Skeletal muscle tissue (tissue), 4 donors: ENCODE measurements around the gene NR4A1. TPM values are rescaled to one million over a fixed set of nuclear protein-coding genes. Genes with fewer than 3 reads are reported as not detected.

Experiments
- H3K27ac ChIP-seq: one replicate; pipeline ENCODE4 v1.7.0; 2013; ENCODE audit warnings: mild to moderate bottlenecking, low read depth, low read length, inconsistent platforms
- H3K27me3 ChIP-seq, 3 donors: one replicate each; pipeline ENCODE4 v1.7.0; 2013; ENCODE audit warnings: low read length in 3 of 3; ENCODE audit not compliant: control insufficient read depth in 3 of 3, insufficient read depth in 3 of 3
- H3K36me3 ChIP-seq, 3 donors: one replicate each; pipeline ENCODE4 v1.7.0; 2013; ENCODE audit warnings: low read length in 3 of 3; ENCODE audit not compliant: control insufficient read depth in 3 of 3, insufficient read depth in 3 of 3
- H3K4me1 ChIP-seq, 3 donors: one replicate each; pipeline ENCODE4 v1.7.0; 2013; ENCODE audit warnings: low read length in 3 of 3, mild to moderate bottlenecking in 3 of 3; ENCODE audit not compliant: control insufficient read depth in 3 of 3, insufficient read depth in 3 of 3
- H3K4me3 ChIP-seq, 3 donors: one replicate each; pipeline ENCODE4 v1.7.0; 2013; ENCODE audit warnings: low read length in 3 of 3
- H3K9ac ChIP-seq, 3 donors: one replicate each; pipeline ENCODE4 v1.7.0; 2013; ENCODE audit warnings: low read length in 3 of 3, mild to moderate bottlenecking in 3 of 3, moderate library complexity in 2 of 3, low read depth in 1 of 3
- H3K9me3 ChIP-seq, 3 donors: one replicate each; pipeline ENCODE4 v1.7.0; 2013; ENCODE audit warnings: low read length in 3 of 3; ENCODE audit not compliant: control insufficient read depth in 3 of 3
- total RNA-seq: library from RNA; depleted of rRNA; stranded (reverse); fragments of >200 nt; gene quantifications from one replicate; pipeline ENCODE4 v1.2.3, GENCODE V29; 2014
- donor health status: Osteomylitis.

The NR4A1 gene
- total RNA-seq, 1 donor from 2014 or later, result 24.5 TPM

GRCh38 chr12:52084491-52085231 is 33.4 kb downstream of the NR4A1 start:
- H3K27me3 ChIP-seq, result peaks cover 0 to 7% (median 0%) of the 10 kb centered on the region in 3 donors
- H3K9ac ChIP-seq, result peak overlapping the region in 2 of 3 donors; percentile 45 to 78
- H3K4me3 ChIP-seq, result no peak overlapping the region
- H3K9me3 ChIP-seq, result no peaks in the 10 kb centered on the region
- H3K4me1 ChIP-seq, result peaks cover 74 to 84% (median 84%) of the 10 kb centered on the region in 3 donors
- H3K27ac ChIP-seq, result no peak overlapping the region
- no peaks in the 10 kb centered on the region for H3K36me3 ChIP-seq

DNA sequence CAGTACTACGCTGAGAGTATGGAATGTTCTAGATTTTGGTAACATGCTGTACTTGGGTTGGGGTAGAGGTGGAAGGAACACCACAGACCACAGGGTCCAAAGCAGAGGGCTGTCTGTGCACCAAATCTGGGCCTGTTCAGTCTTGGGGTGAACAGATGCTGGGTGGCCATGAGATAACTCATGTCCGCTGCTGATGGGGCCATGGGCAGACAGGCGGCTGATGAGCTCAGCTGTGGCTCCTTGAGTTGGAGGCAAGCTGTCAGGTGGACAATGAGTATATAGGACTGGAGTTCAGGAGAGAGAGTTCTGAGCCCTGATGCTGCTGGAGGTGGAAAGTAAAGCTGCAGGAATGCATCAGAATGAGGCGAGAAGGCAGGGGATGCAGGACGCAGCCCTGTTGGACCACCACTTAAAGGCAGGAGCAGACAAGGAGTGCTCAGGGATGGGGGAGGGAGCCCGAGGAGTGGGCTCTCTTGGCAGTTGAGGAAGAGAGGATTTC is 34.5 kb downstream of the NR4A1 start:
- peaks cover 69 to 77% (median 77%) of the 10 kb centered on the region in 3 donors for H3K4me1 ChIP-seq
- no peak overlapping the region for H3K4me3 ChIP-seq
- H3K36me3 ChIP-seq, result no peaks in the 10 kb centered on the region
- H3K9me3 ChIP-seq, result no peaks in the 10 kb centered on the region
- peak overlapping the region in 2 of 3 donors; percentile 33 to 78 for H3K9ac ChIP-seq
- H3K27ac ChIP-seq, result no peak overlapping the region
- H3K27me3 ChIP-seq, result peaks cover 0 to 7% (median 0%) of the 10 kb centered on the region in 3 donors

DNA sequence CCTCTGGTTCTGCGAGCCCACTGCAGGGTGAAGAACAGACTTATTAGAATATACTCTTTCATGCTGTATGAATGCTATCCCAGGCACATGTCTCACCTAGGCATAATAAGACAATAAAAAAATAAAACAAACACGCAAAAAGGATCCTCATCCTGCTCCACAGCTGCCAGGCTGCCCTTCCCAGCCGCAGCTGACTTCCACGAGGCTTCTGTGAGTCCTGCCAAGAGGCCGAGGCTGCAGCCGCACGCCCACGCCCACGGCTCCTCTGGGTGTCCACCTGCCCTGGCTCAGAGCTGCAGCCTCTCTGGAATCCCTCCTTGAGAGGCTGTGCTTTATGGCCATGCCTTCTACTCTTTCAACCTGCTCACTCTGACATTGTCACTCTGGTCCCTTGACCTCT is 35.1 kb downstream of the NR4A1 start:
- Histone ChIP-seq H3K4me1 (peaks cover 62 to 70% (median 70%) of the 10 kb centered on the region in 3 donors), H3K27me3 (peaks cover 0 to 7% (median 0%) of the 10 kb centered on the region in 3 donors), H3K36me3 (no peaks in the 10 kb centered on the region), H3K9ac (peak overlapping the region in 2 of 3 donors; percentile 32 to 78), H3K9me3 (no peaks in the 10 kb centered on the region), H3K27ac (peak overlapping the region; percentile 72), H3K4me3 (peak overlapping the region in 1 of 3 donors; percentile 54)

DNA sequence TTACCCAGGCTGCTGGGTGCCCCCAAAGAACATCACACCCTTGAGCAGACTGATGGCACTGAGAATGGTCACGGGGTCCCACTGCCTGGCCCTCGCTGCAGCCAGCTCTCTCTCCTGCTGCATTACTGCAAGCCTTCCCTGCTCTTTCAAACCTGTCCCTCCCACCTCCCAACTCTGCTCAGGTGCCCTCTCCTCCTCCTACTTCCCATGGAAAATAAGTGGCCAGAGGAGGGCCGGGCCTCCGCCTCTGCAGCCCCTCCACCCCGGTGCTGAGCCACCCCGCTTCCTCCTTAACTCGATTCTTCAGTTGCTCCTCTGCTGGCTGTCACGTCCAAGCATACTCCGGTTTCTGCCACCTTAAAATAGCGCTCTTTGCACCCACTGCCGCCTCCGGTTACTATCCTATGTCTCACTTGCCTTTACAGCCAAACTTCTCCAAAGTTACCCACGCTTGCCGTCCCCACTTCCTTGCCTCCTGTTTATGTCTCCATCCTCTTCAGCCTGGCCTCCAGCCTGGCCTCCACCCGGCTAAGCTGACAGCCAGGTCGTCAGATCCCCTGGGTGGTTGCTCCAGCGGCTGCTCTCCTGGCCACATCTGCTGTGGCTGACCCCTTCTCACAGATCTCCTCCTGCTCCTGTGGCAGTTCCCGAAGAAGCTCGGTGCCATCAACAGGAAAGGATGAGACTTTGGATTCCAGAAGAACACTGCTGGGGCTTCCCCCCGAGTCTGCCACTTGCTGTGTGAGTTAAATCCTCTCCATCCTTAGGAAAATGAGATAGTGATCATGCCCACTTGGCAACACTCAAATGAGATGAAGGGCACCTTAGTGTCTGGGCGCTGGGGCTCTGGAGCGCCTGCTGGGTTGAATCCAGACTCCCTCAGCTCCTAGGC is 35.9 kb downstream of the NR4A1 start:
- Histone ChIP-seq H3K36me3 (no peaks in the 10 kb centered on the region), H3K27ac (peak overlapping the region; percentile 72), H3K9me3 (no peaks in the 10 kb centered on the region), H3K4me3 (peak overlapping the region; percentile 7 to 63 (median 54)), H3K27me3 (peaks cover 0 to 7% (median 0%) of the 10 kb centered on the region in 3 donors), H3K4me1 (peaks cover 54 to 62% (median 62%) of the 10 kb centered on the region in 3 donors), H3K9ac (peak overlapping the region; percentile 44 to 78 (median 56))

DNA sequence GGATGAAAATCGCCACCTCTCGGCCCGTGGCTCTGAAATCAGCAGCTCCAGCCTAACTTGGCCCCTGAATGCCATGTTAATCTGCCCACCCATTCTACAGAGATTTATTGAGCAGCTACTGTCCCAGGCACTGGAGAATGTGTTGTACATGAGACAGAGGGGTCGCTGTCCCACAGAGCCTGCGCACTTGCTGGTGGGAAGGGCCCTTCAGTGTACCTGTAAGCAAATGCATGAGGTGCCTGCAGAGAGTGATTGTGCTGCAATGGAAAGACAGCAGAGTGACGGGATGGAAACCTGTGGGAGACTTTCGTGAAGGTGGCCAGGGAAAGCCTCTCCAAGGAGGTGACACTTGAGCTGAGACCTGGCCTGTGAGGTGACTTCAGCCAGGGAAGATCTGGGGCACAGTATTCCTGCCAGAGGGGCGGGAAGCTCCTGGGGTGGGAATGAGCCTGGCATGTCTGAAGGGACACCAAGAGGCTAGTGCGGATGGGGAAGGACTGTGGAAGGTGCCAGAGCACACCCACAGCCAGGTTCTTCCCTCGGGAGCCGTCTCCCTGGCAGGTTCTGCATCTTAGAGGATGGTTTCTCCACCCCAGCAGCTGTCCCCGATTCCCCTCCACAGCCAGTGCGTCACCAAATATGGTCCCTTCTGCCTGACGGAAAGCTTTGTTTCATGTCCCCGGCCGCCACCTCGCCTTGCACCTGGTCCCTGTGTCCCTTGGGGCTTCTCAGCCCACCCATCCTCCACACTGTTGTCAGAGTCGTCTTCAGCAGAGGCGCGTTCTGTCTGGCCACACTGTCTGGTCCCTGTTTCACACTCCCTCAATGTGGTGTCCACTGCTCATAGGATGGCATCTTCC is 36.9 kb downstream of the NR4A1 start:
- Histone ChIP-seq H3K36me3 (no peaks in the 10 kb centered on the region), H3K4me3 (peak overlapping the region; percentile 25 to 63 (median 54)), H3K27me3 (peaks cover 0 to 7% (median 0%) of the 10 kb centered on the region in 3 donors), H3K27ac (peak overlapping the region; percentile 72), H3K4me1 (peaks cover 44 to 53% (median 52%) of the 10 kb centered on the region in 3 donors), H3K9me3 (no peaks in the 10 kb centered on the region), H3K9ac (peak overlapping the region; percentile 51 to 78 (median 56))

DNA sequence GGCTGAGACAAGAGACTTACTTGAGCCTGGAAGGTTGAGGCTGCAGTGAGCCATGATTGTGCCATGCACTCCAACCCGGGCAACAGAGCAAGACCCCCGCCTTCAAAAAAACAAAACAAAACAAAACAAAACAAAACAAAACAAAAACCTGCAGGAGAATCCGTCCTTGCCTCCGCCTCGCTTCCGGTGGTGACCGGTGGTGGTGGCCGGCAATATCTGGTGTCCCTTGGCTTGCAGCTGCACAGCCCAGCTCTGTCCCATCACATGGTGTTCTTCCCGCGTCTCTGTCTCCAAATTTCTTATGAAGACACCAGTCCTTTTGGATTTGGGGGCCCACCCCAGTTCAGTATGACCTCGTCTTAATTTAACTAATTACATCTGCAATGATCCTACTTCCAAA is 38.2 kb downstream of the NR4A1 start:
- H3K36me3 ChIP-seq, result no peaks in the 10 kb centered on the region
- no peak overlapping the region for H3K27ac ChIP-seq
- peaks cover 0 to 7% (median 0%) of the 10 kb centered on the region in 3 donors for H3K27me3 ChIP-seq
- peaks cover 39 to 51% (median 46%) of the 10 kb centered on the region in 3 donors for H3K4me1 ChIP-seq
- H3K4me3 ChIP-seq, result no peak overlapping the region
- H3K9me3 ChIP-seq, result peaks cover 0 to 1% (median 0%) of the 10 kb centered on the region in 3 donors
- H3K9ac ChIP-seq, result peak overlapping the region in 1 of 3 donors; percentile 69

DNA sequence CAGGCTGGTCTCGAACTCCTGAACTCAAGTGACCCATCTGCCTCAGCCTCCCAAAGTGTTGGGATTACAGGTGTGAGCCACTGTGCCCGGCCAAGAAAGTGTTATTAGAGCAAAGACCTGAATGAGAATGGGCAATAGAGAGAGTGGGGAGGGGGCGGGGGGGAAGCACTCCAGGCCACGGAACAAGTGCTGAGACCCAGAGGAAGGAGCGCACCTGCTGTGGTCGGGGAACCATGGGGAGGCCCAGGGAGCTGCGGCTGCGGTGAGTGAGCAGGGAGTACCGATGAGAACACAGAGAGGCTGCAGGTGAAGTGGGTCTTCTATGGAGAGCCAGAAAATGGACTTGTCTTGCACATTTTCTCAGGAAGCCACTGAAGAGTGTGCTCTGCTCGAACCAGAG is 39.0 kb downstream of the NR4A1 start:
- Histone ChIP-seq H3K9ac (no peak overlapping the region), H3K4me3 (no peak overlapping the region), H3K27me3 (peaks cover 0 to 7% (median 0%) of the 10 kb centered on the region in 3 donors), H3K4me1 (peaks cover 36 to 43% (median 40%) of the 10 kb centered on the region in 3 donors), H3K9me3 (peaks cover 0 to 2% (median 0%) of the 10 kb centered on the region in 3 donors), H3K36me3 (no peaks in the 10 kb centered on the region), H3K27ac (no peak overlapping the region)

- Histone ChIP-seq H3K36me3 (no peaks in the 10 kb centered on the region), H3K4me3 (no peak overlapping the region), H3K27me3 (peaks cover 0 to 4% (median 0%) of the 10 kb centered on the region in 3 donors), H3K4me1 (peaks cover 29 to 35% (median 32%) of the 10 kb centered on the region in 3 donors), H3K27ac (no peak overlapping the region), H3K9me3 (peaks cover 0 to 2% (median 0%) of the 10 kb centered on the region in 3 donors), H3K9ac (no peak overlapping the region)
Observed at GRCh38 chr12:52091061-52091460, 39.8 kb downstream of the NR4A1 start.

DNA sequence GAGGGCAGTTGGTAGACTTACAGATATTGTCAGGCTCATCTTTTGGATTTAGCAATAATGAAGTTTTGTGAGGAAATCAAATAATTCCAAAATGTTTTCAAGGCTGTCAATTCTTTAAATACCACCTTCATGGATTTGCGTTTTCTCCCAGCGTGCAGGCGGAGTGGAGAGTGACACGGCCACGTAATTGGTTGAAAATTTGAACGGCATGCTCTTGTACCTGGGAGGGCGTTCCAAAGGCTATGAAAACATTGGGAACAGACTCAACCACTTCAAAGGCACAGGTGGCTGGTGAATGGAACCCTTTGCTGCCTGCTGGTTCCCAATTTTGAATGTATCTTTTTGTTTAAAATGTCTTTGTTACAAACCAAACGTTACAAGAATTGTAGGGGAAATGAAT is 40.6 kb downstream of the NR4A1 start:
- H3K4me3 ChIP-seq, result no peak overlapping the region
- H3K9me3 ChIP-seq, result peaks cover 0 to 2% (median 0%) of the 10 kb centered on the region in 3 donors
- peaks cover 21 to 27% (median 24%) of the 10 kb centered on the region in 3 donors for H3K4me1 ChIP-seq
- H3K9ac ChIP-seq, result no peak overlapping the region
- peaks cover 0 to 4% (median 0%) of the 10 kb centered on the region in 3 donors for H3K27me3 ChIP-seq
- no peak overlapping the region for H3K27ac ChIP-seq
- no peaks in the 10 kb centered on the region for H3K36me3 ChIP-seq
